ENCODE results near the gene H2AZ2.

GRCh38 chr7:44798649-44799305, 49.1 kb downstream of the H2AZ2 start:
- TF ChIP-seq L3MBTL2 (conservative IDR thresholded peaks at IDR 0.05) = no peak
- no peak for TF ChIP-seq ARNT (IDR thresholded peaks at IDR 0.05)
- TF ChIP-seq BHLHE40 (IDR thresholded peaks at IDR 0.05; ENCODE audit: borderline replicate concordance) = no peak
- TF ChIP-seq FOXM1 (IDR thresholded peaks at IDR 0.05; ENCODE audit: borderline replicate concordance) = no peak
- no peak for TF ChIP-seq HDGF (IDR thresholded peaks at IDR 0.05; ENCODE audit: borderline replicate concordance)
- TF ChIP-seq SUZ12 (IDR thresholded peaks at IDR 0.05) = no peak
- no peak for TF ChIP-seq FOXA1 (IDR thresholded peaks at IDR 0.05)
- TF ChIP-seq SP1 (IDR thresholded peaks at IDR 0.05) = no peak

Data from HEK293T (cell line).